Upper lobe of right lung (tissue), 1 donor: Measurements from ENCODE around the gene RANBP10. TPM values are rescaled to one million over a fixed set of nuclear protein-coding genes. Genes with fewer than 3 reads are reported as not detected.

Experiments
- ATAC-seq: fragments of 200-7000 bp; cut with Tn5 transposase; one replicate; pipeline ENCODE4 v1.9.1; 2020; ENCODE audit warnings: mild to moderate bottlenecking, moderate library complexity
- DNase-seq: peaks from one replicate; pipeline ENCODE4 v3.0.0-alpha.2; 2020
- H3K27ac ChIP-seq: fragments of 200-600 bp; one replicate; pipeline ENCODE4 v1.8.0; 2022
- H3K27me3 ChIP-seq: fragments of 200-600 bp; one replicate; pipeline ENCODE4 v1.8.0; 2022; ENCODE audit warnings: mild to moderate bottlenecking
- H3K36me3 ChIP-seq: fragments of 200-600 bp; one replicate; pipeline ENCODE4 v1.8.0; 2022
- H3K4me1 ChIP-seq: fragments of 200-600 bp; one replicate; pipeline ENCODE4 v1.8.0; 2022
- H3K4me3 ChIP-seq: fragments of 200-600 bp; one replicate; pipeline ENCODE4 v1.8.0; 2022; ENCODE audit warnings: mild to moderate bottlenecking
- H3K9me3 ChIP-seq: fragments of 200-600 bp; one replicate; pipeline ENCODE4 v1.8.0; 2022
- intact Hi-C: fragments of 100-400 bp; cut with DNase I; formaldehyde crosslinking; loops from one replicate; pipeline ENCODE4 v1.11.0; 2022
- long read RNA-seq: library from polyadenylated mRNA; unstranded; transcript quantifications from one replicate; pipeline ENCODE4 v2.0.0, GENCODE V29; 2021
- total RNA-seq: library from RNA; stranded (reverse); fragmentation: NEBNext Ultra II Directional; extraction: Animal tissue kit (Norgen Biotek cat#: 25700); gene quantifications from one replicate; pipeline ENCODE4 v1.2.1, GENCODE V29; 2021
- TF ChIP-seq, protein P1 (sequence below): fragments of 200-600 bp; IDR thresholded peaks from one replicate; pipeline ENCODE4 v1.8.0; 2022; ENCODE audit warnings: antibody characterized with exemption
- donor health status: DM: no; HTN: yes; CAD: no; lungs with severe emphysema.

RANBP10 gene
- 19.2 TPM for total RNA-seq
- long read RNA-seq, full-length matches to known transcripts: 4 of 18 reads
- long read RNA-seq, partial matches to known transcripts: 6 of 18 reads
- long read RNA-seq, other reads (novel, unspliced or antisense): 8 of 18 reads

DNA sequence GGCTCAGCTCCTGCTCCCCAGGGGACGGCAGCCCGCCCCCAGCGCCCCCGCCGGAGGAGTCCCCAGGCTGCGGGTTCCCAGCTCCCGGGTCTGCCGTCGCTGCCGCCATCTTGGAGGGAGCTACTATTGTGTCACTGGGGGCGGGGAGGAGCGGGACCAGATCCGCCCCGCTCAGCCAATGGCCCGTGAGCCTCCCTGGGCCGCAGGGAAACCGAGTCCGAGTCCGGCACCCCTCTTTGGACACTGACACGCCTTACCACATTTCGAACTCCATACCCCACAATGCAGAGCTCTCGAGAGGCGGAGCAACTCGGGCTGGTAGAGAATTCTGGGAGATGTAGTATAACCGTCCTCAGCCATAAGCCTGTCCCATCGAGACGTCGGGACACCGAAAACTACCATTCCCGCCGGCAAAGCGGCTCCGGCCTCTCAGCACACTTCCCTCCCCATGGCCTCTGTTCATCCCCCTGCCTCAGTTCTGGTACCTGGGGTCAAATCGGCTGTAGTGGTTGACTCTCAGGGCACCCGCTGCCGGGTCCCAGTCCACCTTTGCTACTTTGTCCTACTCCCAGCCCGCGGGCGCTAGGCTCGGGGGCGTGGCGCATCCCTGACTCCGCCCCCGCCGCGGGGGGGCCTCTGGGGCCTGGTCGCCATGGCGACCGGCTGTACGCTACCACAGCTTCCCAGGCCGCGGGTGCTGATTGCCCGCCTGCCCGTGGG is at the start of gene RANBP10, which contains the start of gene TSNAXIP1:
Gene RANBP10, minus strand, starts transcription at position 133 of the 720 bp plus-strand sequence. Its CDS starts 24 bp downstream, at position 109.
Gene TSNAXIP1, plus strand, starts transcription at position 462 of the 720 bp plus-strand sequence. CDS start 261 bp downstream, outside the sequence.
- peaks cover 20% of the 10 kb centered on the region for H3K4me1 ChIP-seq
- peak; percentile 97 for ATAC-seq
- intact Hi-C loops: no loop called here

DNA sequence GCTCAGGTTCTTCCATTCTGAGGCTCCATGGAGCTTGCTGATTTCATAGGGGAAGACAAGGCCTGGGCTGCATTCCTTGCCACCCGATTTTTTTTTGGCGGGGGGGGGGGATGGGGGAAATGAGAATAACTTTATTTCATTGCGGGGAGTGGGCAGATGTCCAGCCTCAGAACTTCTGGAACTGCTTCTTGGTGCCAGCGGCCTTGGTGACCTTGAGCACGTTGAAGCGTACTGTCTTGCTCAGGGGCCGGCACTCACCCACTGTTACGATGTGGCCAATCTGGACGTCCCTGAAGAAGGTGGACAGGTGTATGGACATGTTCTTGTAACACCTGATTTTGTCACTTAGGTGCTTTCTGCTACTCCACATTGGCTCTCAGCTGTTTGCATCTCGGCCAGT is 49.4 kb upstream of the RANBP10 start:
- Histone ChIP-seq H3K9me3 (no peaks in the 10 kb centered on the region), H3K4me1 (peaks cover 20% of the 10 kb centered on the region), H3K4me3 (no peak overlapping the region), H3K36me3 (peaks cover 4% of the 10 kb centered on the region), H3K27ac (no peak overlapping the region), H3K27me3 (no peaks in the 10 kb centered on the region)
- DNase-seq (no peak), ATAC-seq (no peak)
- intact Hi-C loops: no loop called here
- TF ChIP-seq, protein P1, sequence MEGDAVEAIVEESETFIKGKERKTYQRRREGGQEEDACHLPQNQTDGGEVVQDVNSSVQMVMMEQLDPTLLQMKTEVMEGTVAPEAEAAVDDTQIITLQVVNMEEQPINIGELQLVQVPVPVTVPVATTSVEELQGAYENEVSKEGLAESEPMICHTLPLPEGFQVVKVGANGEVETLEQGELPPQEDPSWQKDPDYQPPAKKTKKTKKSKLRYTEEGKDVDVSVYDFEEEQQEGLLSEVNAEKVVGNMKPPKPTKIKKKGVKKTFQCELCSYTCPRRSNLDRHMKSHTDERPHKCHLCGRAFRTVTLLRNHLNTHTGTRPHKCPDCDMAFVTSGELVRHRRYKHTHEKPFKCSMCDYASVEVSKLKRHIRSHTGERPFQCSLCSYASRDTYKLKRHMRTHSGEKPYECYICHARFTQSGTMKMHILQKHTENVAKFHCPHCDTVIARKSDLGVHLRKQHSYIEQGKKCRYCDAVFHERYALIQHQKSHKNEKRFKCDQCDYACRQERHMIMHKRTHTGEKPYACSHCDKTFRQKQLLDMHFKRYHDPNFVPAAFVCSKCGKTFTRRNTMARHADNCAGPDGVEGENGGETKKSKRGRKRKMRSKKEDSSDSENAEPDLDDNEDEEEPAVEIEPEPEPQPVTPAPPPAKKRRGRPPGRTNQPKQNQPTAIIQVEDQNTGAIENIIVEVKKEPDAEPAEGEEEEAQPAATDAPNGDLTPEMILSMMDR: no peak

More for the DNA sequence above, at the start of gene RANBP10, which contains the start of gene TSNAXIP1:
- Histone ChIP-seq H3K27ac (peak within 1 kb of the TSS; percentile 80), H3K4me3 (peak within 1 kb of the TSS; percentile 80), H3K36me3 (peaks cover 7% of the 10 kb centered on the region), H3K27me3 (no peaks in the 10 kb centered on the region), H3K9me3 (no peaks in the 10 kb centered on the region)
- TF ChIP-seq, protein P1: no peak
- peak; percentile 98 for DNase-seq

DNA sequence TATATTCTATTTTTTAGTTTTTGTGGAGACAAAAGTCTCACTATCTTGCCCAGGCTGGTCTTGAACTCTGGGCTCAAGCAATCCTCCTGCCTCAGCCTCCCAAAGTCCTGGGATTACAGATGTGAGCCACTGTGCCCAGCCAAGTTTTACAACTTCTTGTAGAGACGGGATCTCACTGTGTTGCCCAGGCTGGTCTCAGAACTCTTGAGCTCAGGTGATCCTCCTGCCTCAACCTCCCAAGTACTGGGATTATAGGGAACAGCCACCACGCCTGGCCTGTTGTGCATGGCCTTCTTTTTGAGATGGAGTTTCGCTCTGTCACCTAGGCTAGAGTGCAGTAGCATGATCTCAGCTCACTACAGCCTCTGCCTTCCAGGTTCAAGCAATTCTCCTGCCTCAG is 47.3 kb upstream of the RANBP10 start:
- intact Hi-C loops: no loop called here
- TF ChIP-seq, protein P1: no peak
- Histone ChIP-seq H3K27me3 (no peaks in the 10 kb centered on the region), H3K4me1 (peaks cover 23% of the 10 kb centered on the region), H3K9me3 (no peaks in the 10 kb centered on the region), H3K4me3 (no peak overlapping the region), H3K36me3 (no peaks in the 10 kb centered on the region), H3K27ac (no peak overlapping the region)
- ATAC-seq (no peak), DNase-seq (no peak)

DNA sequence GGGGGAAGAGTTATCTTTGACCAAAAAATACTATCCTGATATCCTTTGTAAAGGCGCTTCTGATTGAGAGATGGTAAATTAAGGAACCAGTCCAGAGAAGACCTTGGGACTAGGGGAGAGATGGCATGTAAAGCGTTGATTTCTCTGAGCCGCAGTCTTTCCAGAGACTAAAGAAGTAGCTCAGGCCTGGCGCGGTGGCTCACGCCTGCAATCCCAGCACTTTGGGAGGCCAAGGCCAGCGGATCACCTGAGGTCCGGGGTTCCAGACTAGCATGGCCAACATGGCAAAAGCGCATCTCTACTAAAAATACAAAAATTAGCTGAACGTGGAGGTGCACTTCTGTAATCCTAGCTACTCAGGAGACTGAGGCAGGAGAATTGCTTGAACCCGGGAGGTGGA is 41.8 kb upstream of the RANBP10 start:
- ATAC-seq (no peak), DNase-seq (no peak)
- intact Hi-C loops: no loop called here
- H3K36me3 ChIP-seq: no peaks in the 10 kb centered on the region
- H3K27ac ChIP-seq: peak overlapping the region; percentile 88
- H3K9me3 ChIP-seq: no peaks in the 10 kb centered on the region
- H3K4me3 ChIP-seq: peak overlapping the region; percentile 100
- H3K4me1 ChIP-seq: peaks cover 44% of the 10 kb centered on the region
- no peaks in the 10 kb centered on the region for H3K27me3 ChIP-seq
- TF ChIP-seq, protein P1: no peak

DNA sequence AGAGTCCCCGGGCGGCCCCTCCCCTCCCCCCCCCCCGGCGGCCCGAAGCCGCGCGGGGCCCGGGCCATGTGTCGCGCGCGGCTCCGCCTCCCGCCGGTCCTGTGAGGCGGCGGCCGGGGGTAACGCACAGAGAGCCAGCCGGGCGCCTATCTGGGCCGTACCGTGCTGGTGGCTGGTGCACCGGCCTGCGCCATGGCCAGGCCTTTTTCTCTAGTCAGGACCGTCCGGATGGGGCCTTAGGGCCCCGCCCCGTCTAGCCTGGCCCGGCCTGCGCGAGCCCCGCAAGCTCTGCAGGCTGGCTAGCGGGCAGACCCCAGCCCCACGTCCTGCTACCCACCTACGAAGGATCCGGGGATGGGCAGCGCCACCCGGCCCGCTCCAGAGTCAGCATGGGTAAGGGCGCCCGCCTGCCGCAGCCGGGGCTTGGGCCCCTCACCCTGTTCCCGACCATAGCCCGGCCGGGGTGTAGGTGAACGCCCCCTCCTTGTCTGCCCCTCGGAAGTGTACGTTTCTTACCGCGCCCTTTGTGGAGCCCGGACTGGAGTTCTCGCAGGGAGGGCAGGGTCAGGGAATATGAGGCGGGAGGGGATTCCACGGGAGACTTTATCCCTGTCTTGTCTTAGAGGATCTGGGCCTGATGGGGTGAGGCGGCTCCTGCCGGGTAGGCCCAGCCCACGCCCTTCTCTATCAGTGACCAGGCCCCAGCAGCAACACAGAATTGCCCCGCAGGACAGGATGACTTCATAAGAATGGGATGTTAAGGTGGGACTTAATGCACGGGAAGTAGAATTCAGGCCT is 40.9 kb upstream of the RANBP10 start, which contains the start of gene CENPT:
Gene CENPT, minus strand, starts transcription at position 630 of the 798 bp plus-strand sequence. CDS start 13,834 bp downstream, outside the sequence.
- Histone ChIP-seq H3K9me3 (no peaks in the 10 kb centered on the region), H3K36me3 (no peaks in the 10 kb centered on the region), H3K27me3 (no peaks in the 10 kb centered on the region), H3K4me3 (peak within 1 kb of the TSS; percentile 100), H3K4me1 (peaks cover 45% of the 10 kb centered on the region), H3K27ac (peak within 1 kb of the TSS; percentile 88)
- DNase-seq (peak; percentile 90), ATAC-seq (peak; percentile 78)
- TF ChIP-seq, protein P1: no peak
- intact Hi-C loops: no loop called here
